HG03432 (cell line): ENCODE results near the gene HCAR3.
"Not testable (repeated sequence)": the region's sequence is repeated elsewhere in the genome, so short reads cannot be mapped to it uniquely, and the experiment has no call there.

ENCODE experiments used
- ATAC-seq: cut with Tn5 transposase; IDR thresholded peaks from one replicate; pipeline ENCODE4 v1.9.1; 2021; ENCODE audit warnings: mild to moderate bottlenecking, moderate library complexity; ENCODE audit not compliant: unreplicated experiment

HCAR3 gene

DNA sequence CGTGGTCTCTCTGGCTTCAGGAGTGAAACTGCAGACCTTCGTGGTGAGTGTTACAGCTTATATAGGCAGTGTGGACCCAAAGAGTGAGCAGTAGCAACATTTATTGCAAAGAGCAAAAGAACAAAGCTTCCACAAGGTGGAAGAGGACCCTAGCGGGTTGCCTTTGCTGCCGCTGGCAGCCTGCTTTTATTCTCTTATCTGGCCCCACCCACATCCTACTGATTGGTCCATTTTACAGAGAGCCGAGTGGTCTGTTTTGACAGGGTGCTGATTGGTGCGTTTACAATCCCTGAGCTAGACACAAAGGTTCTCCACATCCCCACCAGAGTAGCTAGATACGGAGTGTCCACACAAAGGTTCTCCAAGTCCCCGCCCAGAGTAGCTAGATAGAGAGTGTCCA lies 40.6 kb downstream of the HCAR3 start:
- ATAC-seq: not testable (repeated sequence)

DNA sequence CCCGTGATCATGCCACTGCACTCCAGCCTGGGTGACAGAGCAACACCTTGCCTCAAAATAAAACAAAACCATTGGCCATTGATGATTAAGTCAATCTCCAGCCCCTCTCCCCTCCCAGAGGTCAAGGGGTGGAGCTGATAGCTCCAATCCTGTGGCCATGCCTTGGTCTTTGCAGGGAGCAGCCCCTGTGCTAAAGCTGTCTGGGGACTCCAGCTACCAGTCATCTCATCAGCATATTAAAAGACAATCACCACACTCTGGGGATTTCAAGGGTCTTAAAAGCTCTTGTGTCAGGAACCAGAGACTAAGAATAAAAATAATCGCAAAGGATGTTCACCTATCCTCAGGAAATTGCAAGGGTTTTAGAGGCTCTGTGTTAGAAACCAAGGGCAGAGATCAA lies 44.1 kb downstream of the HCAR3 start:
- ATAC-seq: no peak

DNA sequence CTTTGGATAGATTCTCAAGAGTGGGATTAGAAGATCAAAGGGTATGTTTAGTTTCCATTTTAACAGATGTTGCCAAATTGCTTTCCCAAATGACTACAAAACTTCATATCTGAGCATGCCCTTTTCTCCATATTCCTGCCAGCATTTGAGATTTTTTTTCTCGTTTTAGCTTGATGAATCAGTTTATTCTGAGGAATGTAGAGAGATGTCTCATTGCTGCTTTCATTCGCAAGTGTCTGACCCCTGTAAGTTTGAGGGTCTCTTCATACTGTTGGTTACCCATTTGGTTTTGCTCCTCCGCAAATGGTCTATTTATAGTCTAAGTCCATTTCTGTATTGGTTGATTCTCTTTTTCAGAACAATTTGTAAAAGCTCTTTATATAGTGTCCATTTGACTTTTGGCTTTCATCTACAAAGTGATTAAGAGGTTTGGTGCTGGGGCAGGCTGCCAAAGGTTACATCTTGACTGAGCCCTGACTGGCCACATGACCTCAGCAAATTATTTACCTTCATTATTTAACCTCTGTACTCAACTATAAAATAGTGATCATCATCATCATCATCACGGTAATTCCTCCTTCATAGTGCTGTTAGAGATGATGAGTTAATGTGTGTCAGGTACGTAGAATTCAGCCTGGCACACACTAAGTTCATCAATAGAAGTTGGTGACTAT lies 47.1 kb downstream of the HCAR3 start:
- ATAC-seq: no peak

GRCh38 chr12:122668268-122668667 lies 48.3 kb downstream of the HCAR3 start:
- ATAC-seq: no peak

- no peak for ATAC-seq
Measured at GRCh38 chr12:122665759-122666158, 50.9 kb downstream of the HCAR3 start.

DNA sequence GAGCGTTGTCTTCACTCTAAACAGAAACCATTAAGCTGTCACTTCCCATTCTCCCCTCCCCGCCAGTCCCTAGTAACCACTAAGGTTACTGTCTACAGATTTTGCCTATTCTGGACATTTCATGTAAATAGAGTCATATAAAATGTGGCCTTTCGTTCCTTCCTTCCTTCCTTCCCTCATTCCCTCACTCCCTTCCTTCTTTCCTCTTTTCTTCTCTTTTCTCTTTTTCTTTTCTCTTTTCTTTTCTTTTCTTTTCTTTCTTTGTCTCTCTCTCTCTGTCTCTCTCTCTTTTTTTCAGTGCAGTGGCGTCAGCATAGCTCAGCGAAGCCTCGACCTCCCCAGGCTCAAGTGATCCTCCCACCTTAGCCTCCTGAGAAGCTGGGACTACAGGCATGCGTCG lies 51.3 kb downstream of the HCAR3 start:
- no peak for ATAC-seq
